GM19239 (cell line): ENCODE data around the gene ZBTB4.

Experiments used
- DNase-seq: peaks from one replicate; pipeline ENCODE4 v3.0.0; 2011; ENCODE audit warnings: low spot score; ENCODE audit not compliant: insufficient read length
- FAIRE-seq: peaks from 2 replicates; lab custom pipeline; 2011; peaks lifted over from hg19 to GRCh38; lab: Jason Lieb, UNC

ZBTB4 gene

GRCh38 chr17:7426203-7426863 lies 53.1 kb downstream of the ZBTB4 start:
- FAIRE-seq (no peak), DNase-seq (no peak)

- FAIRE-seq (no peak), DNase-seq (no peak)
These were observed 53.7 kb downstream of the ZBTB4 start for GRCh38 chr17:7425756-7426155.

GRCh38 chr17:7425316-7425715 lies 54.1 kb downstream of the ZBTB4 start, which contains the start of gene SPEM2:
Gene SPEM2, plus strand, starts transcription at chr17:7425616. Its CDS starts 73 bp downstream, at chr17:7425689.
- DNase-seq (no peak), FAIRE-seq (no peak)

- DNase-seq: no peak
- no peak for FAIRE-seq
These were observed 55.8 kb downstream of the ZBTB4 start for GRCh38 chr17:7423679-7424078.

DNA sequence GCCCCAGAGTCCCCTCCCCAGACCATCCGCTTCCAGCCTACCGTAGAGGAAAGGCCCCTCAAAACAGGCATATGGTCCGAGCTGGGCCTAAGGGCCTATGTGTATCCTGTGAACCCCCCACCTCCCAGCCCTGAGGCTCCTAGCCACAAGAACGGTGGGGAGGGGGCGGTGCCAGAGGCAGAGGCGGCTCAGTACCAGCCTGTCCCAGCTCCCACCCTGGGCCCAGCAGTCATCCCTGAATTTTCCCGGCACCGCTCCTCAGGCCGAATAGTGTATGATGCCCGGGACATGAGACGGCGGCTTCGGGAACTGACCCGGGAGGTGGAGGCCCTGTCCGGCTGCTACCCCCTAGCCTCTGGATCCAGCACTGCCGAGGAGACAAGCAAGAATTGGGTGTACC lies 58.2 kb downstream of the ZBTB4 start:
- DNase-seq: no peak
- no peak for FAIRE-seq

DNA sequence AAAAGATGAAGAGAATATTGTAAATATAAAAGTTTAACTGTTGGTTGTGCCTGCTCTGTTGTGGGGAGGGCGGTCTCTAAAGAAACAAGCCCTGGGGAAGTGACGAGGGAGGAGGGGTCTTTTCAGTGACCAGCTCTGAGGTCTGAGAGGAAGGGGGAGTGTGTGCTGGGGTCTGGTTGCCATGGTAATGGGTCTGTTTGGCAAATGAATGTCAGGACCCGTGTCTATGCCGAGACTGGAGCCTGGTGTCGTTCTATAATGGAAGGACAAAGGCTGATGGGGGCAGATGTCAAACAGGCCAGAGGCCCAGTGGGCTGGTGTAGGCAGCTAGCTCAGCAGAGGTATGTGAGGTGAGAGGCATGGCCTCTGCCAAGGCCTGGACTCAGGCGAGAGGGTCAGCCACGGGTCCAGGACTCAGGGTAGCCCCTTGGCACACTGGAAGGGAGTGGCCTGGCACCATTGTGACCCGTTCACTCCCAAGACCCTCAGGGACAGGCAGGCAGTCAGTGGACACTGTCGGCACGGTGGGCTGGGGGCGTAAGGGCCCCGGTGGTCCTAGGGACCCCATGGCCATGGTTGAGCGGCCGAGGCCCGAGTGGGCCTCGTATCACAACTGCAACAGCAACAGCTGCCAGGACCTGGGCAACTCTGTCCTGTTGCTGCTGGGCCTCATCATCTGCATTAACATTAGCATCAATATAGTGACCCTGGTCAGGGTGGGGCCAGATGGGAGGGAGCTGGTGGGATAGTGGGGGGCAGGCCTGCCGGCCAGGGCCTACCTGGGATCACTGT lies 59.4 kb downstream of the ZBTB4 start, which contains the start of gene SPEM1:
Gene SPEM1, plus strand, starts transcription at position 506 of the 792 bp plus-strand sequence. Its CDS starts 61 bp downstream, at position 567.
- DNase-seq (no peak), FAIRE-seq (no peak)

DNA sequence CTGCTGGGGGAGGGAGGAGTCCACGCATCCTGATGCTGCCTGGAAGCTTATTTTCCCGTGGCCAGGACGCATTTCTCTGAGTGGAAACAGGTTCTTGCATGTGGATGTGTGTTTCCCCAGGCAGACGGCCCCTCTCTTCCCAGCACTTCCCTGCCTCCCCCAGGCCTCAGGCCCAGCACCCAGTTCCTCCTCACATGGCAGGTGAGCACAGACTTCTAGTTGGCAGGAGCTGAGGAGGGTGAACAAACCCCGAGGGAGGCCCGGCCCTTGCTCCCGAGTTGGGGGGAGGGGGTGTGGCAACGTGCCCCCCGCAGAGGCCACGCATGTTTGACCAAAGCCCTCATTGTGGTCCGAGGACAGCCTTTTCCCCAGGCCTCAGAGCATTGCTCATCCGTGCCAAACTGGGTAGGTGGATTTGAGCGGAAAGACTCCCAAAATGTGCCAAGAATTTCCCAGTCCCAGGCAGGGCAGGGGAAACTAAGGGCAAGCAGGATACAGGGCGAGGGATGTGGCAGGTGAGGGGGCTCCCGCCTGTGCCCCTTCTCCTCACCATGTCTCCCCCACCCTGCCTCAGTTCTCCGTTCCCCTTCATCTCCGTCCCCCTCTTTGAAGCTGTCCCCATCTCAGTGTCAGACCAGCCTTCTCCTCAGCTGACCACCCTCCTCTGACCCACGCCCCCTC lies 60.8 kb downstream of the ZBTB4 start:
- DNase-seq (no peak), FAIRE-seq (no peak)

GRCh38 chr17:7417056-7417655 lies 62.3 kb downstream of the ZBTB4 start:
- FAIRE-seq: no peak
- DNase-seq: no peak

GRCh38 chr17:7416323-7416722 lies 63.1 kb downstream of the ZBTB4 start:
- DNase-seq (no peak), FAIRE-seq (no peak)

DNA sequence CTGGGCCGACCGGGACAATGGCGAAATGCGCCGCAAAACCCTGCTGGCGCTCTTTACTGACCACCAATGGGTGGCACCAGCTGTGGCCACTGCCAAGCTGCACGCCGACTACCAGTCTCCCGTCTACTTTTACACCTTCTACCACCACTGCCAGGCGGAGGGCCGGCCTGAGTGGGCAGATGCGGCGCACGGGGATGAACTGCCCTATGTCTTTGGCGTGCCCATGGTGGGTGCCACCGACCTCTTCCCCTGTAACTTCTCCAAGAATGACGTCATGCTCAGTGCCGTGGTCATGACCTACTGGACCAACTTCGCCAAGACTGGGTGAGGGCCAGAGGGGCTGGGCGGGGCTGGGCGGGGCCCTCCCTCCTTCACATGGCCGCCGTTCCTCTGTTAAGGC lies 63.6 kb downstream of the ZBTB4 start:
- DNase-seq (no peak), FAIRE-seq (no peak)

DNA sequence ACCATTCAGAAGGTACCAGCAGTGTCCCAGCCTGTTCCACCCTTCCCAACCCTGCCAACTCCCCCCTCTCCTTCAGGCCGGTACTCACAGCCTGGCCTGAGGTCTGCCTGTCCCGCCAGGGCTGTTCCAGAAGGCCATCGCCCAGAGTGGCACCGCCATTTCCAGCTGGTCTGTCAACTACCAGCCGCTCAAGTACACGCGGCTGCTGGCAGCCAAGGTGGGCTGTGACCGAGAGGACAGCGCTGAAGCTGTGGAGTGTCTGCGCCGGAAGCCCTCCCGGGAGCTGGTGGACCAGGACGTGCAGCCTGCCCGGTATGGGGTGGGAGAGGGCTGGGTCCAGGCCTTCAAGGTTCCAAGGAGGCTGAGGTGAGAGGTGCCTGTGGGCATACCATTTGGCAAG lies 64.6 kb downstream of the ZBTB4 start:
- DNase-seq: no peak
- FAIRE-seq: no peak

DNA sequence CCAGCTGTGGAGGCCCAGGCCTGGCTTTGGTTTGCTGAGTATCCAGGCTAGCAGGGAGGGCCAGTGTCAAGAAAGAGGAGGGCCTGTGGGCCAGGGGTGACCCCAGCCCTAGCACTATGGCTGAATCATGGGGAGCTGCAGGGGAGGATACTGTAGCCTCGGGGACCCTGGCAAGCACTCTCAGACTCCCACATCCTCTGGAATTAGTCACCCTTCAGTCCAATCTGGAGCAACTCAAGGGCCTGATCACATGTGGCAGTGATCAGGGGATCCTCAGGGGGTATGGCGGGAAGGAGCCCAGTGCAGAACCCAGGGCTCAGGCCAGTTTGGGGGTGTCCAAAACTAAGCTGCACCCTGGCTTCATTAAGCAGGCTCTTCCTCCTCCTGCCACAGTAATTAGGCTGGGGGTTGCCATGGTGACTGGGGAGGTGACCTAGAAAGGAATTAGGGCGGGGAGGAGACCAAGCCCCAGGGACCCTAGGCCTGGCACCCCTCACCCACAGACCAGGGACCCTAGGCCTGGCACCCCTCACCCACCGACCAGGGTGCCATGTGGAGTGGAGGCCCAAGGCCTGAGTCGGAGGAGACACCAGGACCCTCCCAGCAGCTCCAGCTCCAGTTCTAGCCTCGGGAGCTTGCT lies 66.0 kb downstream of the ZBTB4 start:
- DNase-seq: no peak

GRCh38 chr17:7411427-7411750 lies 68.0 kb downstream of the ZBTB4 start:
- FAIRE-seq (no peak), DNase-seq (no peak)

More for the DNA sequence above, 66.0 kb downstream of the ZBTB4 start:
- FAIRE-seq: no peak

DNA sequence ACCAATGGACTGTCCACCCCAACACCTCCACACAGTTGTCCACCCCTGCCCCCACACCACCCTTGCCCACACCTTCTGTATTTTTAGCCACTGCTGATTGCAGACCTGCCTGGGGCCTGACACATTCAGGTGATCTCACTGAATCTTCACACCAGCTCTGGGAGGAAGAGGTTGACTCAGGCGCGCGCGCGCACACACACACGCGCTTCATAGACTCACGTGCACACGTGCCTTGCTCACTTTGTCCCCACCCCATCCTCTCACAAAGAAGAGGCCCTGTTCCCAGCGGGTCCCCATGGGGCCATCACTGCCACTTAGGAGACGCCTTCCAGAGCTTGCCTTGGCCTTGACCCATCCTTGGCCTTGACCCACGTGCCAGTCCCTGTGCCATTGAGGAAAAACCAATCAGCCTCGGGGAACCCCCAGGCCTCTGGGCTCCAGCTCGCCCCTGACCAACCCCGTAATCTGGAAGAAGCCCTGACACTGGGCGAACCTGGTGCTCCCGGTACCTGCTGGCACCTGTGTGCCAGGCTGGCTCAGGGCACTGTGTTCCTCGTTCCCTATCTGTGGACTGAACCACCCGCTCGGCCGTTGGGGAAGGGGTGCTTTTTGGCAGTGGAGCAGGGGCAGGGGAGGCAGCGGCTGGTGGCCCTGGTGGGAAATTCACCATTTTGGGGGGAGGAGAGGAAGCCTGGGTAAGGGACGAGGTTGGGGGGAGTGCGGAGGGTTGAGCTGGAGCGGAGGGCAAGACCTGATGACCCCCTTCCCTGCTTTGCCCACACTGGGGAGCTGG lies 68.6 kb downstream of the ZBTB4 start:
- DNase-seq (no peak), FAIRE-seq (no peak)

GRCh38 chr17:7409716-7410115 lies 69.7 kb downstream of the ZBTB4 start:
- no peak for DNase-seq
- FAIRE-seq: no peak
